ENCODE data around the gene KIFAP3. TPM values are rescaled to one million over a fixed set of nuclear protein-coding genes. Genes with fewer than 3 reads are reported as not detected.
"Not testable (repeated sequence)": the region's sequence is repeated elsewhere in the genome, so short reads cannot be mapped to it uniquely, and the experiment has no call there.

Gene KIFAP3
- total RNA-seq, 1 donor from 2014 or later, result 7.7 TPM

- Histone ChIP-seq H3F3A (ENCODE audit: low read depth) (no peaks in the 10 kb centered on the region), H3K9me3 (ENCODE audit: low read depth) (no peaks in the 10 kb centered on the region), H3K9ac (no peak overlapping the region), H4K20me1 (ENCODE audit: low read depth) (no peaks in the 10 kb centered on the region), H3K36me3 (no peaks in the 10 kb centered on the region), H3K27me3 (no peaks in the 10 kb centered on the region), H3K27ac (no peak overlapping the region), H3K4me3 (no peak overlapping the region), H3K4me2 (no peak overlapping the region), H2AFZ (replicated peaks) (no peak overlapping the region), H3K4me1 (no peaks in the 10 kb centered on the region), H3K79me2 (ENCODE audit: low read depth) (no peaks in the 10 kb centered on the region)
- Mint-ChIP-seq H3K9me3 (peaks cover 11% of the 10 kb centered on the region), H3K4me1 (no peaks in the 10 kb centered on the region), H3K27me3 (ENCODE audit: insufficient read depth, low read depth) (no peaks in the 10 kb centered on the region), H3K36me3 (no peaks in the 10 kb centered on the region), H3K27ac (no peak overlapping the region), H3K4me3 (no peak overlapping the region)
- DNase-seq (ENCODE audit: low spot score), result no peak
- TF ChIP-seq CTCF (IDR thresholded peaks at IDR 0.05) (no peak), EZH2phosphoT487 (IDR thresholded peaks at IDR 0.05) (no peak), EZH2 (IDR thresholded peaks at IDR 0.05) (no peak)
Measured at GRCh38 chr1:170067253-170067819, 7.2 kb downstream of the KIFAP3 start.

- H3K9me3 ChIP-seq (ENCODE audit: low read depth), result no peaks in the 10 kb centered on the region
- H3K27me3 Mint-ChIP-seq (ENCODE audit: insufficient read depth, low read depth), result peaks cover 3% of the 10 kb centered on the region
- H3K4me1 Mint-ChIP-seq, result no peaks in the 10 kb centered on the region
- TF ChIP-seq EZH2 (IDR thresholded peaks at IDR 0.05) (no peak), EZH2phosphoT487 (IDR thresholded peaks at IDR 0.05) (no peak), CTCF (IDR thresholded peaks at IDR 0.05) (no peak)
- H3K4me2 ChIP-seq, result no peak overlapping the region
- peaks cover 18% of the 10 kb centered on the region for H3K9me3 Mint-ChIP-seq
- no peaks in the 10 kb centered on the region for H3F3A ChIP-seq (ENCODE audit: low read depth)
- H3K36me3 Mint-ChIP-seq, result no peaks in the 10 kb centered on the region
- no peaks in the 10 kb centered on the region for H3K4me1 ChIP-seq
- no peak for DNase-seq (ENCODE audit: low spot score)
- no peaks in the 10 kb centered on the region for H3K79me2 ChIP-seq (ENCODE audit: low read depth)
- no peak overlapping the region for H3K27ac ChIP-seq
- no peak overlapping the region for H3K4me3 Mint-ChIP-seq
- H2AFZ ChIP-seq (replicated peaks), result no peak overlapping the region
- no peaks in the 10 kb centered on the region for H3K27me3 ChIP-seq
- H3K4me3 ChIP-seq, result no peak overlapping the region
- H3K27ac Mint-ChIP-seq, result no peak overlapping the region
- H3K36me3 ChIP-seq, result no peaks in the 10 kb centered on the region
- no peak overlapping the region for H3K9ac ChIP-seq
- H4K20me1 ChIP-seq (ENCODE audit: low read depth), result no peaks in the 10 kb centered on the region
Measured at GRCh38 chr1:170064821-170065220, 9.7 kb downstream of the KIFAP3 start.

- TF ChIP-seq CTCF (IDR thresholded peaks at IDR 0.05) (no peak), EZH2 (IDR thresholded peaks at IDR 0.05) (no peak), EZH2phosphoT487 (IDR thresholded peaks at IDR 0.05) (no peak)
- H3K79me2 ChIP-seq (ENCODE audit: low read depth), result no peaks in the 10 kb centered on the region
- no peaks in the 10 kb centered on the region for H3K27me3 ChIP-seq
- H3K9me3 ChIP-seq (ENCODE audit: low read depth), result no peaks in the 10 kb centered on the region
- Mint-ChIP-seq H3K36me3 (no peaks in the 10 kb centered on the region), H3K27me3 (ENCODE audit: insufficient read depth, low read depth) (peaks cover 3% of the 10 kb centered on the region), H3K4me1 (no peaks in the 10 kb centered on the region), H3K4me3 (no peak overlapping the region), H3K27ac (no peak overlapping the region), H3K9me3 (peaks cover 18% of the 10 kb centered on the region)
- H3K9ac ChIP-seq, result no peak overlapping the region
- DNase-seq (ENCODE audit: low spot score), result no peak
- no peaks in the 10 kb centered on the region for H4K20me1 ChIP-seq (ENCODE audit: low read depth)
- H3K4me3 ChIP-seq, result no peak overlapping the region
- H2AFZ ChIP-seq (replicated peaks), result no peak overlapping the region
- no peaks in the 10 kb centered on the region for H3K36me3 ChIP-seq
- no peaks in the 10 kb centered on the region for H3K4me1 ChIP-seq
- H3K4me2 ChIP-seq, result no peak overlapping the region
- no peaks in the 10 kb centered on the region for H3F3A ChIP-seq (ENCODE audit: low read depth)
- H3K27ac ChIP-seq, result no peak overlapping the region
Measured at GRCh38 chr1:170063109-170063826, 11.2 kb downstream of the KIFAP3 start.

GRCh38 chr1:170061676-170062075, 12.8 kb downstream of the KIFAP3 start:
- DNase-seq (ENCODE audit: low spot score); H4K20me1 ChIP-seq (ENCODE audit: low read depth); H3K4me3 Mint-ChIP-seq; H2AFZ ChIP-seq (replicated peaks); H3K4me3 ChIP-seq; H3K4me2 ChIP-seq; H3K36me3 Mint-ChIP-seq; H3K27me3 Mint-ChIP-seq (ENCODE audit: insufficient read depth, low read depth); H3K4me1 Mint-ChIP-seq; H3K9ac ChIP-seq; H3F3A ChIP-seq (ENCODE audit: low read depth); H3K27ac ChIP-seq; H3K27me3 ChIP-seq; H3K4me1 ChIP-seq; H3K27ac Mint-ChIP-seq; H3K9me3 ChIP-seq (ENCODE audit: low read depth); H3K36me3 ChIP-seq; H3K79me2 ChIP-seq (ENCODE audit: low read depth): not testable (repeated sequence)
- H3K9me3 Mint-ChIP-seq, result peaks cover 18% of the 10 kb centered on the region

- H2AFZ ChIP-seq (replicated peaks); H3K4me2 ChIP-seq; H3K4me3 Mint-ChIP-seq; H3K4me1 Mint-ChIP-seq; H3K27ac ChIP-seq; H3K27me3 Mint-ChIP-seq (ENCODE audit: insufficient read depth, low read depth); DNase-seq (ENCODE audit: low spot score); H3K36me3 Mint-ChIP-seq; H3K79me2 ChIP-seq (ENCODE audit: low read depth); H3K27ac Mint-ChIP-seq; H3K9ac ChIP-seq; H3K27me3 ChIP-seq; H3K4me3 ChIP-seq; H4K20me1 ChIP-seq (ENCODE audit: low read depth); H3K4me1 ChIP-seq; H3K9me3 ChIP-seq (ENCODE audit: low read depth); H3F3A ChIP-seq (ENCODE audit: low read depth); H3K36me3 ChIP-seq: not testable (repeated sequence)
- peaks cover 18% of the 10 kb centered on the region for H3K9me3 Mint-ChIP-seq
Measured at GRCh38 chr1:170060015-170060520, 14.4 kb downstream of the KIFAP3 start.

All from neural progenitor cell (in vitro differentiated cells).